HepG2 (cell line): ENCODE results near the gene SLC7A6OS. TPM values are rescaled to one million over a fixed set of nuclear protein-coding genes. Genes with fewer than 3 reads are reported as not detected.

Source experiments
- CBFB ChIP-seq: sonication (generic); formaldehyde crosslinking; IDR thresholded peaks from 2 replicates; pipeline ENCODE4 v1.4.0; 2020; ENCODE audit warnings: missing genetic modification reagents
- FOXJ3 ChIP-seq: sonication (generic); formaldehyde crosslinking; IDR thresholded peaks from 2 replicates; pipeline ENCODE4 v1.4.0; 2020; ENCODE audit warnings: missing genetic modification reagents, mild to moderate bottlenecking, borderline replicate concordance
- GABPA ChIP-seq, 2 experiments: IDR thresholded peaks; 2 replicates each; pipeline ENCODE4 v1.6.1; 2011 to 2016; ENCODE audit warnings: low read depth in 2 of 2, low read length in 1 of 2, missing biosample characterization in 1 of 2, missing genetic modification characterization in 1 of 2
- GPN1 ChIP-seq: sonication (generic); formaldehyde crosslinking; IDR thresholded peaks from 2 replicates; pipeline ENCODE4 v1.5.1; 2020; ENCODE audit warnings: missing genetic modification reagents, borderline replicate concordance
- MBNL3 ChIP-seq: fragments of 250-450 bp; sonication (Bioruptor Pico); conservative IDR thresholded peaks from 2 replicates; pipeline ENCODE4 v1.8.0; 2022; ENCODE audit warnings: mild to moderate bottlenecking, inconsistent platforms
- NFRKB ChIP-seq: fragments of 450-650 bp; IDR thresholded peaks from 2 replicates; pipeline ENCODE4 v1.6.1; 2017
- PRPF4 ChIP-seq: fragments of 200-400 bp; formaldehyde crosslinking; IDR thresholded peaks from 2 replicates; pipeline ENCODE4 v1.6.1; 2016; ENCODE audit warnings: low read length, low read depth; ENCODE audit not compliant: poor library complexity, severe bottlenecking
- SOX5 ChIP-seq: IDR thresholded peaks from 2 replicates; pipeline ENCODE4 v1.6.1; 2016; ENCODE audit warnings: borderline replicate concordance
- ZKSCAN8 ChIP-seq: IDR thresholded peaks from 2 replicates; pipeline ENCODE4 v1.6.1; 2016; ENCODE audit warnings: borderline replicate concordance, missing genetic modification reagents, missing compliant biosample characterization
- ZNF33A ChIP-seq: sonication (generic); formaldehyde crosslinking; IDR thresholded peaks from 2 replicates; pipeline ENCODE4 v1.5.1; 2020; ENCODE audit warnings: missing genetic modification reagents, mild to moderate bottlenecking, moderate library complexity, borderline replicate concordance
- polyA plus RNA-seq, 8 experiments: library from polyadenylated mRNA; depleted of rRNA in 3 of 8; stranded (reverse) in 7 of 8; unstranded in 1 of 8; fragments of >200 nt; fragmentation: Illumina TruSeq in 4 of 8; extraction: Trizol in 4 of 8; gene quantifications; 2 replicates each; pipeline versions ENCODE4 v1.2.1 to v1.2.3, GENCODE V29; 2011 to 2016; ENCODE audit warnings: low read depth in 4 of 8, missing spikeins in 1 of 8, mixed read lengths in 1 of 8; ENCODE audit not compliant: insufficient read depth in 1 of 8
- total RNA-seq, 5 experiments: library from RNA; depleted of rRNA; stranded (reverse); fragments of >200 nt; fragmentation: Illumina TruSeq; extraction: Trizol; gene quantifications; 2 replicates each; pipeline ENCODE4 v1.2.3, GENCODE V29; 2016; ENCODE audit warnings: low read depth in 1 of 5
- TF ChIP-seq, protein P1 (sequence below): sonication (generic); formaldehyde crosslinking; IDR thresholded peaks from 2 replicates; pipeline ENCODE4 v1.5.0; 2020; ENCODE audit warnings: missing genetic modification reagents
- TF ChIP-seq, protein P2 (sequence below): sonication (generic); formaldehyde crosslinking; IDR thresholded peaks from 2 replicates; pipeline ENCODE4 v1.9.0; 2021; ENCODE audit warnings: missing genetic modification reagents, borderline replicate concordance
- TF ChIP-seq, protein P3 (sequence below): sonication (generic); formaldehyde crosslinking; IDR thresholded peaks from one replicate; pipeline ENCODE4 v1.5.1; 2020; ENCODE audit warnings: mild to moderate bottlenecking, missing genetic modification reagents; ENCODE audit errors: not compliant biosample characterization

Gene SLC7A6OS
- total and polyA plus RNA-seq, 2 of the 13 experiments (the other 11 are each of a cell fraction or from before 2014, with no cell fraction given) = 11.2 to 21.5 TPM

DNA sequence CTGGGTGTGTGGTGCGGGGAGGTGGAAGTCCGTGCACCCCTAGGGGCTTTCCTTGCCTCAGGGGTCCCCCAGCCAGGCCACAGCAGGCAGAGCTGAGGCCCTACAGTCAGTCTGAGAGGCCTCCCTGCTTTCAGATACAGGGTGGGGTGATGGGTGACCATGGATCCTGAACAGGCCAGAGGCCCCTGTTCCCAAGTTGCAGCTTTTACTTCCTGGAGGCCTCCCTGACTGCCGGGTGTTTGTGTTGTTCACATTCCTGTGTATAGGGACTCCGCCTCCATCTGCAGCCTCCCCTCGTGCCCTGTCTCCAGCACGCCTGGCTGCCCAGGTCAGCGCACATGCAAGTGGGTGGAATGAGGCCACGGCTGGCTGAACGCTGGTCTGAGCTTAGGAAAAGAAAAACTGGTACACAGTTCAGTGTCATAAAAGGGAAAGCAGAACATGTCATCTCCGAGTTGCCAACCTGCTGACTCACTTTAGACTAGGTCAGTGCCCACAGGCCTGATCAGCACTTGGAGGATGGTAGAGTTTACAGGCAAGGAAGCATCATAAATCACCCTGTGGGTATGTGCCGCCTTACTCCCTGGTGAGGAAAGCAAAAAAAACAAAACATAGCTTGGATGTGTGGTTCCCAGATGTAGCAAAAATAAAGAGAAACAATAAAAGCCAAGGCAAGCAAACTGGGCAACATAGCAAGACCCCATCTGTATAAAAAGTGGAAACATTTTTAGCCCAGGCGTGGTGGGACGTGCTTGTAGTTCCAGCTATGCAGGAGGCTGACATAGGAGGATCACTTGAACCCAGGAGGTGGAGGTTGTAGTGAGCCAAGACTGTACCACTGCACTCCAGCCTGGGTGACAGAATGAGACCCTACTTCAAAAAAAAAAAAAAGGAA lies 52.6 kb downstream of the SLC7A6OS start (continued):
- TF ChIP-seq, protein P1, sequence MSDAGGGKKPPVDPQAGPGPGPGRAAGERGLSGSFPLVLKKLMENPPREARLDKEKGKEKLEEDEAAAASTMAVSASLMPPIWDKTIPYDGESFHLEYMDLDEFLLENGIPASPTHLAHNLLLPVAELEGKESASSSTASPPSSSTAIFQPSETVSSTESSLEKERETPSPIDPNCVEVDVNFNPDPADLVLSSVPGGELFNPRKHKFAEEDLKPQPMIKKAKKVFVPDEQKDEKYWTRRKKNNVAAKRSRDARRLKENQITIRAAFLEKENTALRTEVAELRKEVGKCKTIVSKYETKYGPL = peak; percentile 71; the same call in 1 of the 2 replicates
- TF ChIP-seq ZKSCAN8 (CRISPR knock-in tag) = peak; percentile 62; the same call in 1 of the 2 replicates
- peak; percentile 86 for TF ChIP-seq SOX5
- peak; percentile 62; the same call in 1 of the 2 replicates for TF ChIP-seq FOXJ3
- no peak for TF ChIP-seq ZNF33A
- TF ChIP-seq, protein P2, sequence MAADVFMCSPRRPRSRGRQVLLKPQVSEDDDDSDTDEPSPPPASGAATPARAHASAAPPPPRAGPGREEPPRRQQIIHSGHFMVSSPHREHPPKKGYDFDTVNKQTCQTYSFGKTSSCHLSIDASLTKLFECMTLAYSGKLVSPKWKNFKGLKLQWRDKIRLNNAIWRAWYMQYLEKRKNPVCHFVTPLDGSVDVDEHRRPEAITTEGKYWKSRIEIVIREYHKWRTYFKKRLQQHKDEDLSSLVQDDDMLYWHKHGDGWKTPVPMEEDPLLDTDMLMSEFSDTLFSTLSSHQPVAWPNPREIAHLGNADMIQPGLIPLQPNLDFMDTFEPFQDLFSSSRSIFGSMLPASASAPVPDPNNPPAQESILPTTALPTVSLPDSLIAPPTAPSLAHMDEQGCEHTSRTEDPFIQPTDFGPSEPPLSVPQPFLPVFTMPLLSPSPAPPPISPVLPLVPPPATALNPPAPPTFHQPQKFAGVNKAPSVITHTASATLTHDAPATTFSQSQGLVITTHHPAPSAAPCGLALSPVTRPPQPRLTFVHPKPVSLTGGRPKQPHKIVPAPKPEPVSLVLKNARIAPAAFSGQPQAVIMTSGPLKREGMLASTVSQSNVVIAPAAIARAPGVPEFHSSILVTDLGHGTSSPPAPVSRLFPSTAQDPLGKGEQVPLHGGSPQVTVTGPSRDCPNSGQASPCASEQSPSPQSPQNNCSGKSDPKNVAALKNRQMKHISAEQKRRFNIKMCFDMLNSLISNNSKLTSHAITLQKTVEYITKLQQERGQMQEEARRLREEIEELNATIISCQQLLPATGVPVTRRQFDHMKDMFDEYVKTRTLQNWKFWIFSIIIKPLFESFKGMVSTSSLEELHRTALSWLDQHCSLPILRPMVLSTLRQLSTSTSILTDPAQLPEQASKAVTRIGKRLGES (CRISPR knock-in tag) = no peak
- TF ChIP-seq GPN1 = no peak
- no peak for TF ChIP-seq MBNL3 (CRISPR knock-in tag)
- TF ChIP-seq, protein P3, sequence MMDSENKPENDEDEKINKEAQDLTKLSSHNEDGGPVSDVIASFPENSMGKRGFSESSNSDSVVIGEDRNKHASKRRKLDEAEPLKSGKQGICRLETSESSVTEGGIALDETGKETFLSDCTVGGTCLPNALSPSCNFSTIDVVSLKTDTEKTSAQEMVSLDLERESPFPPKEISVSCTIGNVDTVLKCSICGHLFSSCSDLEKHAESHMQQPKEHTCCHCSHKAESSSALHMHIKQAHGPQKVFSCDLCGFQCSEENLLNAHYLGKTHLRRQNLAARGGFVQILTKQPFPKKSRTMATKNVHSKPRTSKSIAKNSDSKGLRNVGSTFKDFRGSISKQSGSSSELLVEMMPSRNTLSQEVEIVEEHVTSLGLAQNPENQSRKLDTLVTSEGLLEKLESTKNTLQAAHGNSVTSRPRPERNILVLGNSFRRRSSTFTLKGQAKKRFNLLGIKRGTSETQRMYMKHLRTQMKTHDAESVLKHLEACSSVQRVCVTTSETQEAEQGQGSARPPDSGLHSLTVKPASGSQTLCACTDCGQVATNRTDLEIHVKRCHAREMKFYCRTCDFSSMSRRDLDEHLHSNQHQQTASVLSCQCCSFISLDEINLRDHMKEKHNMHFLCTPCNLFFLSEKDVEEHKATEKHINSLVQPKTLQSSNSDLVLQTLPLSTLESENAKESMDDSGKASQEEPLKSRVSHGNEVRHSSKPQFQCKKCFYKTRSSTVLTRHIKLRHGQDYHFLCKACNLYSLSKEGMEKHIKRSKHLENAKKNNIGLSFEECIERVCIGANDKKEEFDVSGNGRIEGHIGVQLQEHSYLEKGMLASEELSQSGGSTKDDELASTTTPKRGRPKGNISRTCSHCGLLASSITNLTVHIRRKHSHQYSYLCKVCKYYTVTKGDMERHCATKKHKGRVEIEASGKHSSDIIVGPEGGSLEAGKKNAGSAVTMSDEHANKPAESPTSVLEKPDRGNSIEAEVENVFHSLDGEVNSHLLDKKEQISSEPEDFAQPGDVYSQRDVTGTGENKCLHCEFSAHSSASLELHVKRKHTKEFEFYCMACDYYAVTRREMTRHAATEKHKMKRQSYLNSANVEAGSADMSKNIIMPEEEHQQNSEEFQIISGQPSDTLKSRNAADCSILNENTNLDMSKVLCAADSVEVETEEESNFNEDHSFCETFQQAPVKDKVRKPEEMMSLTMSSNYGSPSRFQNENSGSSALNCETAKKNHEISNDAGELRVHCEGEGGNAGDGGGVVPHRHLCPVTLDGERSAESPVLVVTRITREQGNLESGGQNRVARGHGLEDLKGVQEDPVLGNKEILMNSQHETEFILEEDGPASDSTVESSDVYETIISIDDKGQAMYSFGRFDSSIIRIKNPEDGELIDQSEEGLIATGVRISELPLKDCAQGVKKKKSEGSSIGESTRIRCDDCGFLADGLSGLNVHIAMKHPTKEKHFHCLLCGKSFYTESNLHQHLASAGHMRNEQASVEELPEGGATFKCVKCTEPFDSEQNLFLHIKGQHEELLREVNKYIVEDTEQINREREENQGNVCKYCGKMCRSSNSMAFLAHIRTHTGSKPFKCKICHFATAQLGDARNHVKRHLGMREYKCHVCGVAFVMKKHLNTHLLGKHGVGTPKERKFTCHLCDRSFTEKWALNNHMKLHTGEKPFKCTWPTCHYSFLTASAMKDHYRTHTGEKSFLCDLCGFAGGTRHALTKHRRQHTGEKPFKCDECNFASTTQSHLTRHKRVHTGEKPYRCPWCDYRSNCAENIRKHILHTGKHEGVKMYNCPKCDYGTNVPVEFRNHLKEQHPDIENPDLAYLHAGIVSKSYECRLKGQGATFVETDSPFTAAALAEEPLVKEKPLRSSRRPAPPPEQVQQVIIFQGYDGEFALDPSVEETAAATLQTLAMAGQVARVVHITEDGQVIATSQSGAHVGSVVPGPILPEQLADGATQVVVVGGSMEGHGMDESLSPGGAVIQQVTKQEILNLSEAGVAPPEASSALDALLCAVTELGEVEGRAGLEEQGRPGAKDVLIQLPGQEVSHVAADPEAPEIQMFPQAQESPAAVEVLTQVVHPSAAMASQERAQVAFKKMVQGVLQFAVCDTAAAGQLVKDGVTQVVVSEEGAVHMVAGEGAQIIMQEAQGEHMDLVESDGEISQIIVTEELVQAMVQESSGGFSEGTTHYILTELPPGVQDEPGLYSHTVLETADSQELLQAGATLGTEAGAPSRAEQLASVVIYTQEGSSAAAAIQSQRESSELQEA = peak; percentile 27
- TF ChIP-seq NFRKB = no peak
- TF ChIP-seq GABPA (IDR thresholded peaks at IDR 0.05; ENCODE audit: low read depth, low read length) = no peak
- TF ChIP-seq GABPA (CRISPR knock-in tag; IDR thresholded peaks at IDR 0.05; ENCODE audit: low read depth) = peak; percentile 69
- TF ChIP-seq CBFB (CRISPR knock-in tag) = 0 out of 2 replicates have a peak, but pooled peaks have one; percentile 26
- no peak for TF ChIP-seq PRPF4
